ENCODE results near the gene SH3PXD2A. TPM values are rescaled to one million over a fixed set of nuclear protein-coding genes. Genes with fewer than 3 reads are reported as not detected.
A peak's percentile ranks its signal among the peaks of the same experiment; 100 is the strongest.

Gene SH3PXD2A
- total and polyA plus RNA-seq, 9 of the 15 experiments (the other 6 are each of a cell fraction or from before 2014, with no cell fraction given): 0.41 to 9.3 (median 2.5) TPM

GRCh38 chr10:103737735-103738367, 117.5 kb downstream of the SH3PXD2A start (continued):
- TF ChIP-seq XRCC5 (IDR thresholded peaks at IDR 0.05; ENCODE audit: low read depth, low read length): no peak
- TF ChIP-seq SMAD1 (IDR thresholded peaks at IDR 0.05; ENCODE audit: low read depth, low read length, partially characterized antibody): no peak
- TF ChIP-seq E2F5 (CRISPR knock-in tag; IDR thresholded peaks at IDR 0.05): no peak
- no peak for TF ChIP-seq ADNP (tag; IDR thresholded peaks at IDR 0.05)
- no peak for TF ChIP-seq NFATC3 (IDR thresholded peaks at IDR 0.05)
- TF ChIP-seq ERF (CRISPR knock-in tag; IDR thresholded peaks at IDR 0.05): no peak
- TF ChIP-seq HLTF (IDR thresholded peaks at IDR 0.05): no peak

- H3K27me3 ChIP-seq (ENCODE audit: control insufficient read depth in 2 of 2, insufficient read depth in 2 of 2, low read length in 2 of 2): peaks cover 2 to 63% of the 10 kb centered on the region in 2 experiments; a peak in 4 of 5 replicates
- no peaks in the 10 kb centered on the region for H3K9me1 ChIP-seq (ENCODE audit: control insufficient read depth, insufficient read depth, low read length)
- no peak overlapping the region for H3K4me3 ChIP-seq
- peak; percentile 18 to 65 (median 56) for DNase-seq (ENCODE audit: extremely low read depth in 1 of 4, low spot score in 3 of 4)
- no peak overlapping the region for H2AFZ ChIP-seq (ENCODE audit: low read depth, low read length)
- H3K9ac ChIP-seq (ENCODE audit: insufficient read depth in 1 of 2, low read depth in 2 of 2, low read length in 2 of 2): no peak overlapping the region
- POLR2A ChIA-PET: no interaction called here
- no peaks in the 10 kb centered on the region for H3K4me1 ChIP-seq (replicated peaks in 1 of 2; ENCODE audit: control insufficient read depth in 2 of 2, insufficient read depth in 2 of 2, low read length in 2 of 2)
- H3K36me3 ChIP-seq (ENCODE audit: control insufficient read depth, insufficient read depth, low read length): no peaks in the 10 kb centered on the region
- CTCF ChIA-PET (ENCODE audit: low intra/inter-chr PET ratio): no interaction called here
- H3K4me2 ChIP-seq (ENCODE audit: insufficient read depth, low read length): no peak overlapping the region
- intact Hi-C loops (cut with micrococcal nuclease) (no loop called here), in situ Hi-C loops (cut with MboI) (no loop called here)
- no peaks in the 10 kb centered on the region for H3K9me3 ChIP-seq (replicated peaks; ENCODE audit: control insufficient read depth, insufficient read depth, low read depth, low read length)
- H3K27ac ChIP-seq (ENCODE audit: extremely low read depth, low read depth, low read length): no peak overlapping the region
- no peaks in the 10 kb centered on the region for H4K20me1 ChIP-seq (replicated peaks; ENCODE audit: control insufficient read depth, insufficient read depth, low read length)
- peak; percentile 93 for ATAC-seq
- BruUV-seq (replicated peaks): no TSS peak
- no peaks in the 10 kb centered on the region for H3K79me2 ChIP-seq (ENCODE audit: control insufficient read depth, insufficient read depth, low read length)
- WGBS (ENCODE audit: insufficient coverage, low coverage, missing lambda C conversion rate): 7% methylated on average over 2 of the region's 3 CpGs
- FAIRE-seq: no peak
- TF ChIP-seq RBBP5 (IDR thresholded peaks at IDR 0.05; ENCODE audit: borderline replicate concordance, insufficient read depth, low read length, poor library complexity, severe bottlenecking) (no peak), FOXP4 (CRISPR knock-in tag; IDR thresholded peaks at IDR 0.05; ENCODE audit: borderline replicate concordance) (no peak), ZNF224 (CRISPR knock-in tag; IDR thresholded peaks at IDR 0.05) (no peak), ZNF184 (CRISPR knock-in tag; IDR thresholded peaks at IDR 0.05) (no peak), RFX1 (IDR thresholded peaks at IDR 0.05) (peak; percentile 72), ZNF511 (CRISPR knock-in tag; IDR thresholded peaks at IDR 0.05) (no peak), TAF1 (IDR thresholded peaks at IDR 0.05; ENCODE audit: control insufficient read depth, extremely low read depth, insufficient read depth, low read length, severe bottlenecking) (no peak), MCM5 (IDR thresholded peaks at IDR 0.05; ENCODE audit: low read depth) (no peak), ELF1 (tag; IDR thresholded peaks at IDR 0.05) (no peak), SIRT6 (IDR thresholded peaks at IDR 0.05; ENCODE audit: low read depth, low read length) (no peak), ZNF41 (CRISPR knock-in tag; conservative IDR thresholded peaks at IDR 0.05) (no peak)
Observed at GRCh38 chr10:103736763-103737162, 118.6 kb downstream of the SH3PXD2A start.

Data from K562 (cell line).